Endothelial cell of umbilical vein (primary cell): ENCODE measurements around the gene HPX. TPM values are rescaled to one million over a fixed set of nuclear protein-coding genes. Genes with fewer than 3 reads are reported as not detected.

Experiments
- BruUV-seq: library from RNA; stranded (reverse); fragments of 400-500 nt; replicated peaks from 2 replicates; lab custom pipeline; 2021; lab: Mats Ljungman, UMichigan
- CTCF ChIA-PET: fragments of 300-600, 350-600 bp; sonication (Branson Sonifier 250); formaldehyde crosslinking; loops from one replicate; lab custom pipeline; 2021; ENCODE audit warnings: antibody characterized with exemption, inconsistent platforms; lab: Charles Lee
- POLR2A ChIA-PET: fragments of 300-600, 350-600 bp; sonication (Branson Sonifier 250); formaldehyde crosslinking; loops from one replicate; lab custom pipeline; 2021; ENCODE audit warnings: antibody characterized with exemption, inconsistent platforms; lab: Charles Lee
- DNase-seq: peaks from one replicate; pipeline ENCODE4 v3.0.0-alpha.2; 2011; ENCODE audit warnings: low read depth, low spot score
- FAIRE-seq: peaks from 2 replicates; lab custom pipeline; 2011; peaks lifted over from hg19 to GRCh38; lab: Jason Lieb, UNC
- H2AFZ ChIP-seq: 2 replicates; pipeline ENCODE4 v1.6.0; 2012; ENCODE audit warnings: low read depth, low read length, control low read depth, inconsistent platforms
- H3K27ac ChIP-seq: 2 replicates; pipeline ENCODE4 v1.5.1; 2011; ENCODE audit warnings: low read depth, mild to moderate bottlenecking, control low read depth, low read length, moderate library complexity; ENCODE audit not compliant: insufficient read depth
- H3K27me3 ChIP-seq, 2 experiments: 2 replicates each; pipeline versions ENCODE4 v1.6.0 to v1.6.1; 2011; ENCODE audit warnings: low read length in 2 of 2, mixed read lengths in 1 of 2; ENCODE audit not compliant: control insufficient read depth in 2 of 2, insufficient read depth in 2 of 2
- H3K36me3 ChIP-seq, 2 experiments: 2 replicates in 1 of 2; 3 replicates in 1 of 2; pipeline ENCODE4 v1.5.1; 2011; ENCODE audit warnings: low read length in 2 of 2, mild to moderate bottlenecking in 1 of 2, moderate library complexity in 1 of 2; ENCODE audit not compliant: control insufficient read depth in 2 of 2, insufficient read depth in 2 of 2; ENCODE audit errors: extremely low read depth in 1 of 2
- H3K4me1 ChIP-seq: 3 replicates; pipeline ENCODE4 v1.5.1; 2011; ENCODE audit warnings: mild to moderate bottlenecking, low read length; ENCODE audit not compliant: control insufficient read depth, insufficient read depth; ENCODE audit errors: extremely low read depth
- H3K4me2 ChIP-seq: 2 replicates; pipeline ENCODE4 v1.6.1; 2011; ENCODE audit warnings: low read length, control low read depth, mixed read lengths; ENCODE audit not compliant: insufficient read depth
- H3K4me3 ChIP-seq, 3 experiments: fragments of 200-600 bp in 1 of 3; sonication (generic), shearing (Covaris generic) in 1 of 3; replicated peaks in 1 of 3; 2 replicates each; pipeline ENCODE4 v1.5.1; 2011 to 2016; ENCODE audit warnings: control low read depth in 3 of 3, low read length in 3 of 3, mild to moderate bottlenecking in 2 of 3, inconsistent platforms in 1 of 3, low read depth in 1 of 3, moderate library complexity in 1 of 3; ENCODE audit not compliant: insufficient read depth in 1 of 3
- H3K79me2 ChIP-seq: 2 replicates; pipeline ENCODE4 v1.6.0; 2012; ENCODE audit warnings: low read length, inconsistent platforms; ENCODE audit not compliant: control insufficient read depth, insufficient read depth
- H3K9ac ChIP-seq: replicated peaks from 2 replicates; pipeline ENCODE3; 2011; ENCODE audit warnings: low read length, control low read depth; ENCODE audit not compliant: insufficient read depth; ENCODE audit errors: extremely low read depth
- H3K9me1 ChIP-seq: replicated peaks from 3 replicates; pipeline ENCODE4 v1.6.0; 2011; ENCODE audit warnings: mild to moderate bottlenecking, low read length; ENCODE audit not compliant: control insufficient read depth, insufficient read depth; ENCODE audit errors: extremely low read depth
- H3K9me3 ChIP-seq: replicated peaks from 2 replicates; pipeline ENCODE4 v1.5.1; 2012; ENCODE audit warnings: low read length, inconsistent platforms; ENCODE audit not compliant: control insufficient read depth, insufficient read depth
- H4K20me1 ChIP-seq: replicated peaks from 2 replicates; pipeline ENCODE3; 2011; ENCODE audit warnings: mild to moderate bottlenecking, low read length; ENCODE audit not compliant: control insufficient read depth, insufficient read depth; ENCODE audit errors: extremely low read depth
- CTCF ChIP-seq, 2 donors: IDR thresholded peaks; 1 replicate in 1 of 2; 2 replicates in 1 of 2; pipeline ENCODE4 v1.5.1; 2011; ENCODE audit warnings: low read length in 2 of 2, mild to moderate bottlenecking in 2 of 2, moderate library complexity in 2 of 2, control low read depth in 1 of 2, inconsistent platforms in 1 of 2, low read depth in 1 of 2; ENCODE audit not compliant: insufficient read depth in 1 of 2; ENCODE audit errors: extremely low read depth in 1 of 2
- EZH2 ChIP-seq: IDR thresholded peaks from 2 replicates; pipeline ENCODE4 v1.6.1; 2012; ENCODE audit warnings: borderline replicate concordance, low read depth, mild to moderate bottlenecking, moderate library complexity, low read length, inconsistent platforms; ENCODE audit not compliant: severe bottlenecking
- FOS ChIP-seq: IDR thresholded peaks from 2 replicates; pipeline ENCODE4 v1.6.1; 2011; ENCODE audit warnings: mild to moderate bottlenecking, low read length, moderate library complexity, borderline replicate concordance; ENCODE audit not compliant: insufficient read depth
- GATA2 ChIP-seq: IDR thresholded peaks from 2 replicates; pipeline ENCODE4 v1.7.0; 2011; ENCODE audit warnings: low read depth, mild to moderate bottlenecking, moderate library complexity, mixed read lengths, low read length; ENCODE audit not compliant: insufficient read length, insufficient read depth
- JUN ChIP-seq: IDR thresholded peaks from 2 replicates; pipeline ENCODE4 v1.6.1; 2011; ENCODE audit warnings: borderline replicate concordance, low read depth; ENCODE audit not compliant: insufficient read length, insufficient read depth
- MAX ChIP-seq: IDR thresholded peaks from 2 replicates; pipeline ENCODE4 v1.6.1; 2011; ENCODE audit not compliant: insufficient read depth, insufficient read length
- MYC ChIP-seq: IDR thresholded peaks from one replicate; pipeline ENCODE4 v1.6.1; 2011; ENCODE audit warnings: mild to moderate bottlenecking, low read depth, low read length
- POLR2A ChIP-seq: IDR thresholded peaks from 2 replicates; pipeline ENCODE4 v1.6.1; 2012; ENCODE audit warnings: low read depth, mild to moderate bottlenecking, control low read depth, low read length
- POLR2AphosphoS5 ChIP-seq: IDR thresholded peaks from 2 replicates; pipeline ENCODE4 v1.6.1; 2012; ENCODE audit warnings: low read depth, mild to moderate bottlenecking, control low read depth, low read length, moderate library complexity; ENCODE audit not compliant: insufficient read depth
- dilution Hi-C: fragments of 300-500 bp; cut with MboI; formaldehyde crosslinking; loops from one replicate; pipeline ENCODE4 v1.15.0; 2019; ENCODE audit warnings: low sequenced_read_pairs; ENCODE audit not compliant: extremely low pct_ligation_motif_present
- intact Hi-C: fragments of 100-400 bp; cut with micrococcal nuclease; formaldehyde crosslinking; loops from one replicate; pipeline ENCODE4 v1.10.0; 2022
- polyA plus RNA-seq, 4 experiments: library from polyadenylated mRNA; depleted of rRNA in 3 of 4; stranded (reverse) in 3 of 4; unstranded in 1 of 4; fragments of >200 nt; gene quantifications; 2 replicates each; pipeline versions ENCODE4 v1.2.1 to v1.2.3, GENCODE V29; 2011 to 2012; ENCODE audit warnings: missing spikeins in 1 of 4
- total RNA-seq: library from RNA; stranded (reverse); gene quantifications from 2 replicates; pipeline ENCODE4 v1.2.3, GENCODE V29; 2021

The HPX gene
- total and polyA plus RNA-seq, 2 donors (not counting 3 experiments of a cell fraction or from before 2014, with no cell fraction given), result 1.3 to 1.5 TPM

- Histone ChIP-seq H3K27ac (no peak overlapping the region), H2AFZ (no peak overlapping the region), H3K4me1 (no peaks in the 10 kb centered on the region), H3K9me1 (no peaks in the 10 kb centered on the region), H3K36me3 (no peaks in the 10 kb centered on the region), H3K9me3 (no peaks in the 10 kb centered on the region), H3K79me2 (no peaks in the 10 kb centered on the region), H3K27me3 (no peaks in the 10 kb centered on the region), H4K20me1 (no peaks in the 10 kb centered on the region), H3K9ac (no peak overlapping the region), H3K4me3 (no peak overlapping the region), H3K4me2 (no peak overlapping the region)
- TF ChIP-seq MAX, result no peak
- peak; percentile 71 to 81 for TF ChIP-seq CTCF (IDR thresholded peaks at IDR 0.05; ENCODE audit: extremely low read depth in 1 of 2, insufficient read depth in 1 of 2, low read depth in 1 of 2, low read length in 2 of 2)
- FAIRE-seq, result peak; percentile 83
- BruUV-seq, result no TSS peak
- DNase-seq, result peak; percentile 63
- POLR2A ChIA-PET, result no interaction called here
- dilution Hi-C loops, result no loop called here
- CTCF ChIA-PET, result interaction anchor here (0.6 to 9.9 kb wide), 36 partner anchors 9 to 320 kb away, joined by 3 to 638 read pairs (median 6); partner anchors contain the start of genes APBB1, ARFIP2, DNHD1 and MRPL17
- intact Hi-C loops, result loop anchor here (1.0 to 2.0 kb wide), 4 partner anchors 60 to 318 kb away; no protein-coding TSS in a partner anchor
Measured at GRCh38 chr11:6438979-6439571, 1.7 kb downstream of the HPX start.

GRCh38 chr11:6437993-6438392, 2.8 kb downstream of the HPX start:
- Histone ChIP-seq H3K9ac (no peak overlapping the region), H4K20me1 (no peaks in the 10 kb centered on the region), H3K4me2 (no peak overlapping the region), H3K36me3 (no peaks in the 10 kb centered on the region), H3K9me3 (no peaks in the 10 kb centered on the region), H3K4me1 (no peaks in the 10 kb centered on the region), H3K79me2 (no peaks in the 10 kb centered on the region), H3K4me3 (no peak overlapping the region), H3K27me3 (no peaks in the 10 kb centered on the region), H3K9me1 (no peaks in the 10 kb centered on the region), H2AFZ (no peak overlapping the region), H3K27ac (no peak overlapping the region)
- CTCF ChIA-PET, result interaction anchor here (0.8 to 9.9 kb wide), 20 partner anchors 8 to 319 kb away, joined by 3 to 638 read pairs (median 9); partner anchors contain the start of genes APBB1, ARFIP2, DNHD1 and TIMM10B
- no TSS peak for BruUV-seq
- POLR2A ChIA-PET, result no interaction called here
- FAIRE-seq, result no peak
- dilution Hi-C loops (no loop called here), intact Hi-C loops (loop anchor here (2.0 kb wide), 1 partner anchor 319 kb away; no protein-coding TSS in a partner anchor)
- no peak for DNase-seq
- TF ChIP-seq CTCF (IDR thresholded peaks at IDR 0.05; ENCODE audit: extremely low read depth in 1 of 2, insufficient read depth in 1 of 2, low read depth in 1 of 2, low read length in 2 of 2), result no peak
- TF ChIP-seq MYC, result no peak
- TF ChIP-seq JUN, result no peak
- TF ChIP-seq EZH2, result no peak
- TF ChIP-seq POLR2A, result no peak
- TF ChIP-seq POLR2AphosphoS5, result no peak
- no peak for TF ChIP-seq GATA2
- TF ChIP-seq FOS, result no peak
- no peak for TF ChIP-seq MAX
